HG03460 (cell line): ENCODE measurements around the gene KCTD11.

Experiments
- ATAC-seq: cut with Tn5 transposase; IDR thresholded peaks from one replicate; pipeline ENCODE4 v1.9.1; 2021; ENCODE audit not compliant: unreplicated experiment

The KCTD11 gene

GRCh38 chr17:7403043-7403726 is 51.2 kb downstream of the KCTD11 start:
- no peak for ATAC-seq

- peak; percentile 20 for ATAC-seq
These were observed 51.7 kb downstream of the KCTD11 start for GRCh38 chr17:7403727-7403976.

- peak; percentile 91 for ATAC-seq
These were observed 52.2 kb downstream of the KCTD11 start, which contains the start of gene TMEM256 for GRCh38 chr17:7403977-7404736. Gene TMEM256 (minus strand): TSS chr17:7404097. CDS start chr17:7404084, 13 bp downstream.
